ENCODE measurements around the gene C1QTNF12. TPM values are rescaled to one million over a fixed set of nuclear protein-coding genes. Genes with fewer than 3 reads are reported as not detected.

Gene C1QTNF12
- total and polyA plus RNA-seq, 4 experiments from 2014 or later, result 0.31 to 3.3 (median 2.4) TPM; not detected in 1

GRCh38 chr1:1215881-1216605, 30.5 kb downstream of the C1QTNF12 start:
- intact Hi-C loops (cut with micrococcal nuclease), result loop anchor here (2.0 kb wide), 1 partner anchor 15 kb away; no protein-coding TSS in a partner anchor
- peaks cover 17 to 64% (median 36%) of the 10 kb centered on the region in 4 donors for H3K4me1 Mint-ChIP-seq
- no peaks in the 10 kb centered on the region for H3K27me3 Mint-ChIP-seq
- H3K4me3 Mint-ChIP-seq, result peak overlapping the region in 7 of 8 donors; percentile 79 to 98 (median 84)
- H3K9me3 ChIP-seq (ENCODE audit: control insufficient read depth in 1 of 2, low read length in 2 of 2), result no peaks in the 10 kb centered on the region
- ChIA-PET POLR2A (ENCODE audit: partially characterized antibody) (interaction anchor here (1.2 to 4.1 kb wide), 5 partner anchors 10 to 79 kb away, joined by 3 to 38 read pairs (median 4); partner anchors contain the start of gene TNFRSF18), CTCF (ENCODE audit: partially characterized antibody) (interaction anchor here (1.2 kb wide), 1 partner anchor 15 kb away, joined by 5 read pairs; no protein-coding TSS in a partner anchor)
- no peaks in the 10 kb centered on the region for H3K9me3 Mint-ChIP-seq
- H3K27ac ChIP-seq (ENCODE audit: low read depth, low read length), result peak overlapping the region; percentile 86
- H3K36me3 Mint-ChIP-seq, result peaks cover 0 to 22% of the 10 kb centered on the region in 2 donors
- H3K36me3 ChIP-seq (ENCODE audit: insufficient read depth, low read length), result peaks cover 10% of the 10 kb centered on the region
- DNase-seq, result peak in 1 of 5 donors; percentile 35
- H3K4me3 ChIP-seq (ENCODE audit: low read length in 2 of 2), result no peak overlapping the region
- peaks cover 78% of the 10 kb centered on the region for H3K4me1 ChIP-seq (ENCODE audit: insufficient read depth, low read length)
- peak overlapping the region; percentile 98 to 100 (median 99) for H3K27ac Mint-ChIP-seq
- no peaks in the 10 kb centered on the region for H3K27me3 ChIP-seq (ENCODE audit: insufficient read depth, low read length)

DNA sequence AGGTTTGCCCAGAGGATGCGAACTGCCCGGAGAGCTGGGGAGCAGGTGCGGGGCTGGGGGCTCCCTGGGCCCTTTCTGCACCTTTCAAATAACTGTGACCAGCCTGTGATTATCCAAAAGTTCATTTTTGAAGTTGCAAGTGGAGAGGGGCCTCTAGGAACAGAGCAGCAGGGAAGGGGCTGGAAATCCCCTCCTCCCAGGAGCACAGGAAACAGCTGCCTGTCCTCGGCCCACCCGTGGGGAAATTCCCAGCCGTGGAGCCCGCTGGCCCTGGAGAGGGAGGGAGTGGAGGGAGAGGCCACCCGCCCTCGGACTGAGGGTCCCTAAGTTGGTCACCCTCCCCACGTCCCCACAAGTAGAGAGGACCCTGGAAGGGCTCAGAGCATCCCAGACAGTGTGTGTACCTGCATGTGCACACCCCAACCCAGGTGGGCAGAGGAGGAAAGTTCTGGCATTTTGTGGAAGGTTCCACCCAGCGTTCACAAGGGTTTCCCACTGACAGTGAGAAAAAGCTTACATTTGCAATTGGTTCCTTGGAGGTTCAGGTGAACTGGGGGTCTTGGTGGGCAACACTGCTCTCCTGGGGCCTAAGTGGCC, 31.3 kb downstream of the C1QTNF12 start:
- H3K27me3 ChIP-seq (ENCODE audit: insufficient read depth, low read length), result no peaks in the 10 kb centered on the region
- H3K4me1 Mint-ChIP-seq, result peaks cover 13 to 61% (median 37%) of the 10 kb centered on the region in 4 donors
- H3K9me3 ChIP-seq (ENCODE audit: control insufficient read depth in 1 of 2, low read length in 2 of 2), result no peaks in the 10 kb centered on the region
- H3K27ac ChIP-seq (ENCODE audit: low read depth, low read length), result peak overlapping the region; percentile 86
- H3K36me3 Mint-ChIP-seq, result peaks cover 0 to 16% of the 10 kb centered on the region in 2 donors
- no peaks in the 10 kb centered on the region for H3K9me3 Mint-ChIP-seq
- peak overlapping the region; percentile 79 to 100 (median 94) for H3K27ac Mint-ChIP-seq
- H3K4me1 ChIP-seq (ENCODE audit: insufficient read depth, low read length), result peaks cover 82% of the 10 kb centered on the region
- H3K4me3 ChIP-seq (ENCODE audit: low read length in 2 of 2), result no peak overlapping the region
- H3K36me3 ChIP-seq (ENCODE audit: insufficient read depth, low read length), result peaks cover 10% of the 10 kb centered on the region
- DNase-seq, result peak in 1 of 5 donors; percentile 70
- H3K27me3 Mint-ChIP-seq, result no peaks in the 10 kb centered on the region
- ChIA-PET CTCF (ENCODE audit: partially characterized antibody) (interaction anchor here (1.2 kb wide), 1 partner anchor 16 kb away, joined by 5 read pairs; no protein-coding TSS in a partner anchor), POLR2A (ENCODE audit: partially characterized antibody) (interaction anchor here (1.2 to 4.1 kb wide), 6 partner anchors 9 to 78 kb away, joined by 3 to 38 read pairs (median 6); partner anchors contain the start of gene TNFRSF18)
- peak overlapping the region in 7 of 8 donors; percentile 49 to 82 (median 77) for H3K4me3 Mint-ChIP-seq
- intact Hi-C loops (cut with micrococcal nuclease), result loop anchor here (2.0 kb wide), 1 partner anchor 16 kb away; no protein-coding TSS in a partner anchor

DNA sequence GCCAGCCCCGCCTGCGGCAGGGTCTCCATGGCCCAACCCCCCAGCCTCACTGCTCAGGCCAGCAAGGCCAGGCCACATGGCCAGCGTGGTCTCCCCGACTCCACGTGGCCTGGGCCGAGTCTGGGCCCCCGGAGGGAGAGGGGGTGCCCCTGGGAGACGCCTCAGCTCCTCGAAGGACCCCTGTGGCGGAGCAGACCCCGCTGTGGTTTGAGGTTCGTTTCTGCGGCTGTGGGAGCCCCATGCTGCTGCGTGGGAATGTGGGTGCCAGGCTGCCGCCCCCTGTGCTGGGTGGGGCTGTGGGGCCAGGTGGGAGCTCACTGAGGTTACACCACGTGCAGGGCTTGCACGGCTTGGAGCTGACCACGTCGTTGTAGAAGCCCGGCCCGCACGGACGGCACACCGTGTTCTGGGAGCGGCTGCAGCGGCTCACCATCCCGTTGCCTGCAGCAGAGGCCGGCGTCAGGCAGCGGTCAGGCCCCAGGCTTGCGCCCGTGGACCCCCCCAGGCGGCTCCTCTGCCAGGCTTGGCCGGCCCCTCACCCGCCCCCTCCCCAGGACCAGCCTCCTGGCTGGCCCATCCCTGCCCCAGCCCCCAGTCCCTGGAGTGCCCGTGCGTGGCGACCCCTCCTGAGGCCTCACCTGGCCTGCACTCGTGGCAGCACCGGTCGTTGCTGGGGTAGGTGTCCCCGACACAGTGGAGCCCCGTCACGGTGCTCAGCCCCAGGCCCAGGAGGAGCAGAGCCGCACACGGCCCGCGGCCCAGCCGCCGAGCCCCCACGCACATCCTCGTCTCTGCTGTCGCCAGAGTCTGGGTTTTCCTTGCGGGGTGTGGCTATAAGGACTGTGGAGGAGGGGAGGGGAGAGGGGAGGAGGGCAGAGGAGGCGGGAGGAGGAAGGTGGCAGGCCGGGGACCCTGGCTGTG, 32.9 kb downstream of the C1QTNF12 start, which contains the start of gene TNFRSF4:
TNFRSF4 (minus strand) TSS at position 809 of the 921 bp plus-strand sequence; CDS start at position 783, 26 bp downstream.
- Mint-ChIP-seq H3K36me3 (peaks cover 0 to 10% of the 10 kb centered on the region in 2 donors), H3K27ac (peak within 1 kb of the TSS; percentile 79 to 100 (median 94)), H3K9me3 (no peaks in the 10 kb centered on the region), H3K4me3 (peak within 1 kb of the TSS; percentile 71 to 83 (median 79)), H3K4me1 (peaks cover 12 to 62% (median 36%) of the 10 kb centered on the region in 4 donors), H3K27me3 (no peaks in the 10 kb centered on the region)
- CTCF ChIA-PET (ENCODE audit: partially characterized antibody), result no interaction called here
- Histone ChIP-seq H3K27ac (ENCODE audit: low read depth, low read length) (peak within 1 kb of the TSS; percentile 86), H3K27me3 (ENCODE audit: insufficient read depth, low read length) (no peaks in the 10 kb centered on the region), H3K36me3 (ENCODE audit: insufficient read depth, low read length) (peaks cover 9% of the 10 kb centered on the region), H3K9me3 (ENCODE audit: control insufficient read depth in 1 of 2, low read length in 2 of 2) (no peaks in the 10 kb centered on the region), H3K4me3 (ENCODE audit: low read length in 2 of 2) (peak within 1 kb of the TSS; percentile 55 to 78), H3K4me1 (ENCODE audit: insufficient read depth, low read length) (peaks cover 81% of the 10 kb centered on the region)
- intact Hi-C loops (cut with micrococcal nuclease), result loop anchor here (2.0 kb wide), 1 partner anchor 17 kb away; no protein-coding TSS in a partner anchor
- peak in 4 of 5 donors; percentile 42 to 62 (median 54) for DNase-seq
- POLR2A ChIA-PET (ENCODE audit: partially characterized antibody), result interaction anchor here (0.5 to 3.3 kb wide), 8 partner anchors 13 to 84 kb away, joined by 3 to 17 read pairs (median 6); partner anchors contain the start of genes B3GALT6 and SDF4

GRCh38 chr1:1212780-1213344, 33.7 kb downstream of the C1QTNF12 start:
- Histone ChIP-seq H3K4me3 (ENCODE audit: low read length in 2 of 2) (peak overlapping the region; percentile 55 to 78), H3K9me3 (ENCODE audit: control insufficient read depth in 1 of 2, low read length in 2 of 2) (no peaks in the 10 kb centered on the region), H3K27me3 (ENCODE audit: insufficient read depth, low read length) (no peaks in the 10 kb centered on the region), H3K36me3 (ENCODE audit: insufficient read depth, low read length) (peaks cover 2% of the 10 kb centered on the region), H3K27ac (ENCODE audit: low read depth, low read length) (peak overlapping the region; percentile 86), H3K4me1 (ENCODE audit: insufficient read depth, low read length) (peaks cover 80% of the 10 kb centered on the region)
- Mint-ChIP-seq H3K36me3 (peaks cover 0 to 10% of the 10 kb centered on the region in 2 donors), H3K9me3 (no peaks in the 10 kb centered on the region), H3K27ac (peak overlapping the region in 6 of 7 donors; percentile 25 to 98 (median 57)), H3K27me3 (no peaks in the 10 kb centered on the region), H3K4me3 (peak overlapping the region; percentile 43 to 83 (median 74)), H3K4me1 (peaks cover 17 to 64% (median 40%) of the 10 kb centered on the region in 4 donors)
- peak; percentile 46 to 71 (median 57) for DNase-seq
- POLR2A ChIA-PET (ENCODE audit: partially characterized antibody), result interaction anchor here (0.8 to 2.2 kb wide), 5 partner anchors 14 to 199 kb away, joined by 3 to 11 read pairs (median 6); partner anchors contain the start of genes B3GALT6 and SDF4
- intact Hi-C loops (cut with micrococcal nuclease), result no loop called here
- CTCF ChIA-PET (ENCODE audit: partially characterized antibody), result interaction anchor here (0.6 kb wide), 1 partner anchor 53 kb away, joined by 3 read pairs; no protein-coding TSS in a partner anchor

GRCh38 chr1:1211541-1212441, 34.7 kb downstream of the C1QTNF12 start:
- intact Hi-C loops (cut with micrococcal nuclease), result no loop called here
- Mint-ChIP-seq H3K27ac (peak overlapping the region in 5 of 7 donors; percentile 52 to 86 (median 60)), H3K4me1 (peaks cover 18 to 61% (median 36%) of the 10 kb centered on the region in 4 donors), H3K36me3 (peaks cover 0 to 6% of the 10 kb centered on the region in 2 donors), H3K27me3 (no peaks in the 10 kb centered on the region), H3K4me3 (peak overlapping the region; percentile 47 to 79 (median 66)), H3K9me3 (no peaks in the 10 kb centered on the region)
- peaks cover 80% of the 10 kb centered on the region for H3K4me1 ChIP-seq (ENCODE audit: insufficient read depth, low read length)
- H3K27me3 ChIP-seq (ENCODE audit: insufficient read depth, low read length), result no peaks in the 10 kb centered on the region
- no peaks in the 10 kb centered on the region for H3K9me3 ChIP-seq (ENCODE audit: control insufficient read depth in 1 of 2, low read length in 2 of 2)
- ChIA-PET POLR2A (ENCODE audit: partially characterized antibody) (interaction anchor here (0.8 to 2.2 kb wide), 4 partner anchors 13 to 198 kb away, joined by 3 to 11 read pairs (median 8); partner anchors contain the start of genes B3GALT6 and SDF4), CTCF (ENCODE audit: partially characterized antibody) (interaction anchor here (0.6 kb wide), 1 partner anchor 52 kb away, joined by 3 read pairs; no protein-coding TSS in a partner anchor)
- H3K4me3 ChIP-seq (ENCODE audit: low read length in 2 of 2), result no peak overlapping the region
- H3K27ac ChIP-seq (ENCODE audit: low read depth, low read length), result peak overlapping the region; percentile 41
- no peaks in the 10 kb centered on the region for H3K36me3 ChIP-seq (ENCODE audit: insufficient read depth, low read length)
- peak in 1 of 5 donors; percentile 33 for DNase-seq

Data from CD4-positive, alpha-beta memory T cell (primary cell).